Choroid plexus epithelial cell (primary cell): Measurements from ENCODE around the gene TRAPPC8.

Experiments used
- DNase-seq: peaks from one replicate; pipeline ENCODE4 v3.0.0-alpha.2; 2010; ENCODE audit warnings: low read depth
- H3K4me3 ChIP-seq: 2 replicates; pipeline ENCODE4 v1.5.1; 2011; ENCODE audit warnings: low read depth, mild to moderate bottlenecking, control low read depth, low read length, moderate library complexity
- TF ChIP-seq, protein P1 (sequence below): conservative IDR thresholded peaks from 2 replicates; pipeline ENCODE4 v1.5.1; 2011; ENCODE audit warnings: low read depth, mild to moderate bottlenecking, control low read depth, inconsistent platforms, low read length, moderate library complexity

Gene TRAPPC8

DNA sequence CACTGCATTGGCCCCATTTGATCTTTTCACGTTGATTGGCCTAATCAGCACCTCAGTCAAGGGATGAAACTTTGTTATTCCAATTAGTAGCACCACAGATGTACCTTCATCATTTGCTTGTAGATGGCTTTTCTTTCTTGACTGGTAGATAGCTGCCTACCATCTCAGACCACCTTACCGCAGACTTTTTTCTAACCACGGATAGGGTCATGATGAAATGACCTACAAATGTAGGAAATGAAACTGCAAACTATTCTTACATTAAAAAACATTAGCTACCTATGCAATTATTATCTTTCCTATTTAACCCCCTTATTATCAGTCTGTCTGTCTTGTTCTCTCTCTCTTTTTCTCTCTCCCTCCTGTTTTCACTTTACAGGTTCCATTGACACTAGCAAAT is 159.9 kb downstream of the TRAPPC8 start:
- no peak overlapping the region for H3K4me3 ChIP-seq
- no peak for DNase-seq
- TF ChIP-seq, protein P1, sequence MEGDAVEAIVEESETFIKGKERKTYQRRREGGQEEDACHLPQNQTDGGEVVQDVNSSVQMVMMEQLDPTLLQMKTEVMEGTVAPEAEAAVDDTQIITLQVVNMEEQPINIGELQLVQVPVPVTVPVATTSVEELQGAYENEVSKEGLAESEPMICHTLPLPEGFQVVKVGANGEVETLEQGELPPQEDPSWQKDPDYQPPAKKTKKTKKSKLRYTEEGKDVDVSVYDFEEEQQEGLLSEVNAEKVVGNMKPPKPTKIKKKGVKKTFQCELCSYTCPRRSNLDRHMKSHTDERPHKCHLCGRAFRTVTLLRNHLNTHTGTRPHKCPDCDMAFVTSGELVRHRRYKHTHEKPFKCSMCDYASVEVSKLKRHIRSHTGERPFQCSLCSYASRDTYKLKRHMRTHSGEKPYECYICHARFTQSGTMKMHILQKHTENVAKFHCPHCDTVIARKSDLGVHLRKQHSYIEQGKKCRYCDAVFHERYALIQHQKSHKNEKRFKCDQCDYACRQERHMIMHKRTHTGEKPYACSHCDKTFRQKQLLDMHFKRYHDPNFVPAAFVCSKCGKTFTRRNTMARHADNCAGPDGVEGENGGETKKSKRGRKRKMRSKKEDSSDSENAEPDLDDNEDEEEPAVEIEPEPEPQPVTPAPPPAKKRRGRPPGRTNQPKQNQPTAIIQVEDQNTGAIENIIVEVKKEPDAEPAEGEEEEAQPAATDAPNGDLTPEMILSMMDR, result no peak
